GM13977 (cell line): ENCODE data around the gene CDK1.

Source experiments
- DNase-seq: peaks from one replicate; pipeline ENCODE4 v3.0.0; 2012; ENCODE audit warnings: low spot score
- CTCF ChIP-seq: IDR thresholded peaks from 2 replicates; pipeline ENCODE4 v1.5.1; 2012; ENCODE audit warnings: mild to moderate bottlenecking, control low read depth; ENCODE audit not compliant: insufficient read depth; ENCODE audit errors: extremely low read depth, missing control alignments
- in situ Hi-C: fragments of 300-500 bp; cut with MboI; formaldehyde crosslinking; loops from one replicate; pipeline ENCODE4 v1.12.0; 2022; ENCODE audit warnings: low sequenced_read_pairs, low pct_unique_long_range_greater_than_20kb, mixed read lengths, inconsistent platforms; ENCODE audit not compliant: unreplicated experiment

CDK1 gene

GRCh38 chr10:60762554-60762953, 15.7 kb upstream of the CDK1 start:
- no peak for TF ChIP-seq CTCF
- in situ Hi-C loops = no loop called here
- DNase-seq = no peak

GRCh38 chr10:60767424-60767823, 10.9 kb upstream of the CDK1 start:
- no peak for DNase-seq
- in situ Hi-C loops = no loop called here
- TF ChIP-seq CTCF = no peak

- DNase-seq = no peak
- in situ Hi-C loops = no loop called here
- no peak for TF ChIP-seq CTCF
Measured at GRCh38 chr10:60769406-60769805, 8.9 kb upstream of the CDK1 start.

GRCh38 chr10:60777696-60778213, 523 bp upstream of the CDK1 start:
- DNase-seq = no peak
- TF ChIP-seq CTCF = no peak
- in situ Hi-C loops = no loop called here

GRCh38 chr10:60778971-60779796, 906 bp downstream of the CDK1 start:
- in situ Hi-C loops = no loop called here

GRCh38 chr10:60781661-60782060, 3.4 kb downstream of the CDK1 start:
- in situ Hi-C loops = no loop called here
- DNase-seq = no peak
- TF ChIP-seq CTCF = no peak

More at GRCh38 chr10:60778971-60779796, 906 bp downstream of the CDK1 start:
- DNase-seq = peak; percentile 5
- TF ChIP-seq CTCF = no peak

- in situ Hi-C loops = no loop called here
- TF ChIP-seq CTCF = no peak
- DNase-seq = no peak
Measured at GRCh38 chr10:60784641-60785040, 6.4 kb downstream of the CDK1 start.
